Peyer's patch (tissue), 4 donors: ENCODE results near the gene CROCC. TPM values are rescaled to one million over a fixed set of nuclear protein-coding genes. Genes with fewer than 3 reads are reported as not detected.
"Not testable (repeated sequence)": the region's sequence is repeated elsewhere in the genome, so short reads cannot be mapped to it uniquely, and the experiment has no call there.

ENCODE experiments used
- DNase-seq, 3 donors: peaks; one replicate each; pipeline ENCODE4 v3.0.0-alpha.2; 2017 to 2019
- H3K27ac ChIP-seq, 4 donors: fragments of 200-600 bp; sonication (generic); one replicate each; pipeline ENCODE4 v1.5.1; 2016 to 2019
- H3K27me3 ChIP-seq, 2 donors: fragments of 200-600 bp; sonication (generic); one replicate each; pipeline ENCODE4 v1.5.1; 2019
- H3K36me3 ChIP-seq, 3 donors: fragments of 200-600 bp; sonication (generic); one replicate each; pipeline ENCODE4 v1.5.1; 2016 to 2019
- H3K4me1 ChIP-seq, 4 donors: fragments of 200-600 bp; sonication (generic); one replicate each; pipeline ENCODE4 v1.5.1; 2016 to 2019
- H3K4me3 ChIP-seq, 4 donors: fragments of 200-600 bp; sonication (generic); 1 replicate in 3 of 4; 2 replicates in 1 of 4; pipeline ENCODE4 v1.5.1; 2016 to 2019; ENCODE audit warnings: mild to moderate bottlenecking in 1 of 4
- H3K9me3 ChIP-seq, 4 donors: fragments of 200-600 bp; sonication (generic); one replicate each; pipeline ENCODE4 v1.5.1; 2016 to 2019; ENCODE audit warnings: mild to moderate bottlenecking in 1 of 4
- POLR2A ChIP-seq, 2 donors: fragments of 450-650 bp; IDR thresholded peaks; one replicate each; pipeline ENCODE4 v1.5.1; 2017; ENCODE audit warnings: antibody characterized with exemption in 2 of 2, mild to moderate bottlenecking in 2 of 2, moderate library complexity in 2 of 2
- total RNA-seq, 4 donors: library from RNA; depleted of rRNA; stranded (reverse); fragments of >200 nt; gene quantifications; one replicate each; pipeline ENCODE4 v1.1.0, GENCODE V29; 2016
- TF ChIP-seq, protein P1 (sequence below), 6 experiments: fragments of 450-650 bp in 4 of 6; fragments of 200-600 bp in 2 of 6; sonication (generic) in 1 of 6; IDR thresholded peaks; one replicate each; pipeline ENCODE4 v1.5.1; 2017 to 2019; ENCODE audit warnings: antibody characterized with exemption in 6 of 6, mild to moderate bottlenecking in 3 of 6, moderate library complexity in 1 of 6

CROCC gene
- total RNA-seq, 4 donors from 2014 or later = 14.7 to 298 (median 45.1) TPM

DNA sequence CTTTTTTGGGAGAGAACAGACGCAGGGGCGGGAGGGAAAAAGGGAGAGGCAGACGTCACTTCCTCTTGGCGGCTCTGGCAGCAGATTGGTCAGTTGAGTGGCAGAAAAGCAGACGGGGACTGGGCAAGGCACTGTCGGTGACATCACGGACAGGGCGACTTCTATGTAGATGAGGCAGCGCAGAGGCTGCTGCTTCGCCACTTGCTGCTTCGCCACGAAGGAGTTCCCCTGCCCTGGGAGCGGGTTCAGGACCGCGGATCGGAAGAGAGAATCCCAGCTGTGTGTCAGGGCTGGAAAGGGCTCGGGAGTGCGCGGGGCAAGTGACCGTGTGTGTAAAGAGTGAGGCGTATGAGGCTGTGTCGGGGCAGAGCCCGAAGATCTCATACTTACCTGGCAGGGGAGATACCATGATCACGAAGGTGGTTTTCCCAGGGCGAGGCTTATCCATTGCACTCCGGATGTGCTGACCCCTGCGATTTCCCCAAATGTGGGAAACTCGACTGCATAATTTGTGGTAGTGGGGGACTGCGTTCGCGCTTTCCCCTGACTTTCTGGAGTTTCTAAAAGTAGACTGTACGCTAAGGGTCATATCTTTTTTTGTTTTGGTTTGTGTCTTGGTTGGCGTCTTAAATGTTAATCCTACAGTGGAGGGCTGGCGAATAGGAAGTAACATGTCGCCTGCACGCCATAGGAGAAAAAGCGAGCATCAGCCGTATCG is 26.0 kb upstream of the CROCC start, which contains the start of gene RNU1-2:
Gene RNU1-2, plus strand, starts transcription at position 383 of the 718 bp plus-strand sequence.
- not testable (repeated sequence) for H3K9me3 ChIP-seq, H3K27me3 ChIP-seq, H3K4me1 ChIP-seq, H3K36me3 ChIP-seq
- peak within 1 kb of the TSS; percentile 76 to 97 (median 88) for H3K27ac ChIP-seq
- DNase-seq = peak; percentile 87 to 96 (median 89)
- TF ChIP-seq POLR2A (IDR thresholded peaks at IDR 0.05) = peak; percentile 92 to 97
- H3K4me3 ChIP-seq = peak within 1 kb of the TSS; percentile 27 to 59 (median 35)

DNA sequence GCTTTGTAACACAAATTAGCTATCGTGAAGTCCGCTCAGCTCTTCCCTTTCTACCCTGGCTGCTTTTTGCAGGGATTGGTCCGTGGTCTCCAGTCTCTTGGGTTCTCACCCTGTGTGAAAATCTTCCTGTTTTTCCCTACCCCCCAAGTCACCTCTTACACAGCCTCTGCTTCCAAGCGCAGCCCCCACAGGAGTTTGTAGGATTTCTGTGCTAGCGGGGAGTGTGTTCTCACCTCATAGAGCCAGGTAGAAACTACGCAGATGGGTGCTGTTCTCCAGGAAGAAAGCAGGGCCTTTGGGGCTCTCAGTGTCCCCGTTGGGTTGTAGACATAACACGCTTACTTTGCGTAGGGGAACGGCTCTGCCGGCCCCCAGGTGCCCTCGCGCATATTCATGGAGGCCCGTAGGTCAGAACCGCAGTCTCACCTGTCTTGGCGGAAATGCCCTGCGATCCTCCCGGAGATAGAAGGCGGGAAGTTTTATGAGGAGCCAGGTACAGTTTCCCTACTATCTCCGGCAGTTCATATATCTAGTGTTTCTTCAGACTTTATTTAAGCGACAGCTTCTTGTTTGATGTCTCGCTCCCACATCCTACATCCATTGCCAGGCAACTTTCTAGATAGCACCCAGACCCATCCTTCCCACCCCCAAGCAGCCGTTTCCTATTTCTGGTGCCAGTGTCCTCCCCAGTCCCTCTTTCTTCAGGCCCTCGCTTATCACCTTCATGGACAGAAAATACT is 25.2 kb upstream of the CROCC start:
- DNase-seq = peak in 1 of 3 donors; percentile 76
- not testable (repeated sequence) for H3K27me3 ChIP-seq, H3K9me3 ChIP-seq, H3K36me3 ChIP-seq
- Histone ChIP-seq H3K4me3 (peak overlapping the region; percentile 7 to 40 (median 16)), H3K4me1 (peaks cover 0 to 11% (median 4%) of the 10 kb centered on the region in 4 donors), H3K27ac (peak overlapping the region; percentile 76 to 97 (median 80))

DNA sequence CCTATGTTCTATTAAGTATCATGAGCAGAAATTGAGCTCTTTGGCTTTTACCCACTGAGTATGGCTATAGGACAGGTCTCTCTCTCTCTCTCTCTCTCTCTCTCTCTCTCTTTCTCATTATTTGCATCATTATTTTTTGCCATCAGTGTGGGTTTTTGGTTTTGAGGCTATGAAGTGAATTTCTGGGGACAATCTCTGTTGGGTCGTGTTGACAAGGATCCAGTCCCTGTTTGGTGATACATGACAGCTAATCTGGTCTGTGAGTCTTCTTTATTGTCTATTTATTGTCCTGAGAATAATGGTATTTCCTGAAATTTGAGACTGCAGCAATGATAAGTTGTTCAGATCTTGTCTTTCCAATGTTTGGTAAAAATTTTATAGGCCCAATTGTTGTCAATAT is 24.1 kb upstream of the CROCC start:
- H3K9me3 ChIP-seq, DNase-seq, H3K36me3 ChIP-seq, H3K27me3 ChIP-seq, H3K4me3 ChIP-seq, H3K27ac ChIP-seq: not testable (repeated sequence)
- H3K4me1 ChIP-seq = peaks cover 0 to 11% (median 6%) of the 10 kb centered on the region in 4 donors

DNA sequence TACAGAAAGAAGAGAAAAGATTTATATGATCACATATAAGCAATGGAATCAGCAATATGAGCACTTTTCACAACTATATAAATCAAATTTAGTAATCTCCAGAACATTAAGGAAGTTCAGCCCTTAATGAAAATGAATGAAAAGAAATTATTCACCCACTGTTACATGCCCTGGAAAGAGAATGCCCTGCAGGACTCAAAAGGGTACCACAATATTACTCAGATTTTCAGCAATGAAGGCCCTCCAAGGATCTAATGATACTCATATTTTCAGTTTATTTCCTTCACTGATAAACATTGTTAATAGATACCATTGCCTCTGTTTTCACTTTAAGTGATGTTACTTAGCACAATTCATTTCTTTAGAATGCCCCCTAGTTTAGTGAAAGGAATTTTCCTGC is 23.4 kb upstream of the CROCC start:
- not testable (repeated sequence) for H3K9me3 ChIP-seq, H3K4me3 ChIP-seq, DNase-seq, H3K36me3 ChIP-seq, H3K27ac ChIP-seq, H3K27me3 ChIP-seq
- H3K4me1 ChIP-seq = peaks cover 0 to 14% (median 7%) of the 10 kb centered on the region in 4 donors

DNA sequence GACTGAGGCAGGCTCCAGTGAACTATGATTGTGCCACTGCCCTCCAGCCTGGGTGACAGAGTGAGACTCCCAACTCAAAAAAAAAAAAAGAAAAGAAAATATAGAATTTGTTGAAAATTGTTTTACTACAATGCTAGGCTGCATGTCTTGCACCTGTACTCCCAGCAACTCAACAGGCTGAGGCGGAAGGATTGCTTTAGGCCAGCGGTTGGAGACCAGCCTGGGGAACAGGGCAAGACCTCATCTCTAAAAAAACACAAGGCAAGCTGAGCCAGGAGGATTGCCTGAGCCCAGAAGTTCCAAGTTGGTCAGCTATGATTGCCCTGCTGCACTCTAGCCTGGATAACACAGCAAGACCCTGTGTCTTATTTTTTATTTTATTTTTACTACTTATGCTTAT is 22.7 kb upstream of the CROCC start:
- not testable (repeated sequence) for H3K4me3 ChIP-seq, H3K9me3 ChIP-seq, H3K27ac ChIP-seq, DNase-seq, H3K36me3 ChIP-seq, H3K27me3 ChIP-seq
- H3K4me1 ChIP-seq = peaks cover 0 to 16% (median 7%) of the 10 kb centered on the region in 4 donors

DNA sequence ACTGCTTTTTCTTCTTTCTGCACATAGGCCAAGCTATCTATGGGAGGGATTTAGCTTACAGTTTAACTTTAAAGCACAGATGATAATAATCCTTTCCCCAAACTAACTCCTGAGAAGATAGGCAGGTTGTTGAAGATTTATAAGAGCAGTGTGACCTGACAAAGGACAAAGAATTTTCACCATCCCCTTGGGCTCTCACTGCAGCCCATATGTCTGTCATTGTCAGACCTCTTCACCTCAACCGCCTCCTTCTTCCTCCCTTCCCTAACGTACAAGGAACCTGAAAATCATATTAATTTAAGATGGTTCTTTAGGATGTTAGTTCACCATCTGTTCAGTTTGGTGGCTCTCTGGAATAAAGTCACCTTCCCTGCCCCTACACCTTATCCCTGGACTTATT is 21.0 kb upstream of the CROCC start:
- no peak for TF ChIP-seq POLR2A (IDR thresholded peaks at IDR 0.05)
- TF ChIP-seq, protein P1, sequence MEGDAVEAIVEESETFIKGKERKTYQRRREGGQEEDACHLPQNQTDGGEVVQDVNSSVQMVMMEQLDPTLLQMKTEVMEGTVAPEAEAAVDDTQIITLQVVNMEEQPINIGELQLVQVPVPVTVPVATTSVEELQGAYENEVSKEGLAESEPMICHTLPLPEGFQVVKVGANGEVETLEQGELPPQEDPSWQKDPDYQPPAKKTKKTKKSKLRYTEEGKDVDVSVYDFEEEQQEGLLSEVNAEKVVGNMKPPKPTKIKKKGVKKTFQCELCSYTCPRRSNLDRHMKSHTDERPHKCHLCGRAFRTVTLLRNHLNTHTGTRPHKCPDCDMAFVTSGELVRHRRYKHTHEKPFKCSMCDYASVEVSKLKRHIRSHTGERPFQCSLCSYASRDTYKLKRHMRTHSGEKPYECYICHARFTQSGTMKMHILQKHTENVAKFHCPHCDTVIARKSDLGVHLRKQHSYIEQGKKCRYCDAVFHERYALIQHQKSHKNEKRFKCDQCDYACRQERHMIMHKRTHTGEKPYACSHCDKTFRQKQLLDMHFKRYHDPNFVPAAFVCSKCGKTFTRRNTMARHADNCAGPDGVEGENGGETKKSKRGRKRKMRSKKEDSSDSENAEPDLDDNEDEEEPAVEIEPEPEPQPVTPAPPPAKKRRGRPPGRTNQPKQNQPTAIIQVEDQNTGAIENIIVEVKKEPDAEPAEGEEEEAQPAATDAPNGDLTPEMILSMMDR (IDR thresholded peaks at IDR 0.05) = peak in 4 of 6 experiments; percentile 24 to 43 (median 29)
- no peaks in the 10 kb centered on the region for H3K36me3 ChIP-seq
- H3K4me1 ChIP-seq = peaks cover 0 to 18% (median 7%) of the 10 kb centered on the region in 4 donors
- H3K4me3 ChIP-seq = no peak overlapping the region
- no peaks in the 10 kb centered on the region for H3K27me3 ChIP-seq
- H3K9me3 ChIP-seq = peaks cover 0 to 4% (median 0%) of the 10 kb centered on the region in 4 donors
- no peak for DNase-seq
- H3K27ac ChIP-seq = no peak overlapping the region

DNA sequence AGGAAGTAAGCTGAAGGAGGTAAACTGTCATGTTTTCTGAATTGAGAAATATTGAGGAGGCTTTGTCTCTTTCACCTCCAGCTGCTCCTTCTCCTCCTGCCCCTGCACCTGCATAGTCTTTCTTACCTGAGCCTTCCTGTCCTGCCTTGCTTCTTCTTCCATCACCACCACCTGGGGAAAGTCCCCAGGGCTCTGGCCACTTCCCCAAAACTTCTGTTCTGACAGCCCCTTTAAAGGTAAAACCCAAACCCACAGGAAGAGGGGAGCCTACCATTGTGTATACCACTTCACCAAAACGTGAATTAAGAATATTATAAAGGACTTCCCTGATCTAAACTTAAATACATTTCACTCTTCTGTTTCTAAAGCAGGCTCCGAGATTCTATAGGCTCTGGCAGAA is 20.4 kb upstream of the CROCC start:
- H3K4me1 ChIP-seq = peaks cover 0 to 18% (median 7%) of the 10 kb centered on the region in 4 donors
- H3K4me3 ChIP-seq, H3K27ac ChIP-seq, H3K27me3 ChIP-seq, H3K9me3 ChIP-seq, DNase-seq, H3K36me3 ChIP-seq: not testable (repeated sequence)

DNA sequence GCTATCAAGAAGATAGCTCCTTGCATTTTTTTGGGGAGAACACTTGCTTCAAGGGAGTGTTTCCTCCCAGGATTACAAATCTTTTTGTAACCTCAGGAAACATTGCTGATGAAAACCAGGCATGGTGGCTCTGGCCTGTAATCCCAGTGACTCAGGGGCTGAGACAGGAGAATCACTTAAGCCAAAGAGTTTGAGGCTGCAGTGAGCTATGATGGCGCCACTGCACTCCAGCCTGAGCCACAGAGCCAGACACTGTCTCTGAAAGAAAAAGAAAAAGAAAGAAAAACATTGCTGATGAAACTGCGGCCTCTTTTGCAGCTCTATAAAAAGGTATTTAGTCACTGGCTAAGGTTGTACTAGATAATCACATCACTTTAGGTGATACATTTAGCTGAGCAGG is 18.7 kb upstream of the CROCC start:
- Histone ChIP-seq H3K9me3 (peaks cover 0 to 13% (median 3%) of the 10 kb centered on the region in 4 donors), H3K4me3 (no peak overlapping the region), H3K36me3 (no peaks in the 10 kb centered on the region), H3K27ac (peak overlapping the region in 3 of 4 donors; percentile 92 to 95 (median 93)), H3K4me1 (peaks cover 0 to 10% (median 4%) of the 10 kb centered on the region in 4 donors), H3K27me3 (no peaks in the 10 kb centered on the region)
- no peak for DNase-seq
- TF ChIP-seq, protein P1 (IDR thresholded peaks at IDR 0.05) = no peak
- TF ChIP-seq POLR2A (IDR thresholded peaks at IDR 0.05) = no peak
